ENCODE results near the gene KRT14.

Gene KRT14

GRCh38 chr17:41559548-41559947, 27.1 kb downstream of the KRT14 start:
- TF ChIP-seq CTCF (IDR thresholded peaks at IDR 0.05; ENCODE audit: low read length, missing control alignments): no peak
- DNase-seq (ENCODE audit: low read depth): no peak

GRCh38 chr17:41556931-41557330, 29.8 kb downstream of the KRT14 start:
- no peak for TF ChIP-seq CTCF (IDR thresholded peaks at IDR 0.05; ENCODE audit: low read length, missing control alignments)
- no peak for DNase-seq (ENCODE audit: low read depth)
- no peak overlapping the region for H3K4me3 ChIP-seq (replicated peaks; ENCODE audit: low read depth, low read length)

More at GRCh38 chr17:41559548-41559947, 27.1 kb downstream of the KRT14 start:
- H3K4me3 ChIP-seq (replicated peaks; ENCODE audit: low read depth, low read length): no peak overlapping the region

GRCh38 chr17:41556306-41556705, 30.4 kb downstream of the KRT14 start:
- no peak for TF ChIP-seq CTCF (IDR thresholded peaks at IDR 0.05; ENCODE audit: low read length, missing control alignments)
- no peak overlapping the region for H3K4me3 ChIP-seq (replicated peaks; ENCODE audit: low read depth, low read length)
- no peak for DNase-seq (ENCODE audit: low read depth)

- TF ChIP-seq CTCF (IDR thresholded peaks at IDR 0.05; ENCODE audit: low read length, missing control alignments): no peak
- no peak for DNase-seq (ENCODE audit: low read depth)
Observed at GRCh38 chr17:41555105-41555887, 31.4 kb downstream of the KRT14 start.

GRCh38 chr17:41553987-41554680, 32.6 kb downstream of the KRT14 start:
- no peak overlapping the region for H3K4me3 ChIP-seq (replicated peaks; ENCODE audit: low read depth, low read length)
- no peak for TF ChIP-seq CTCF (IDR thresholded peaks at IDR 0.05; ENCODE audit: low read length, missing control alignments)

More at GRCh38 chr17:41555105-41555887, 31.4 kb downstream of the KRT14 start:
- no peak overlapping the region for H3K4me3 ChIP-seq (replicated peaks; ENCODE audit: low read depth, low read length)

GRCh38 chr17:41553176-41553575, 33.5 kb downstream of the KRT14 start:
- no peak overlapping the region for H3K4me3 ChIP-seq (replicated peaks; ENCODE audit: low read depth, low read length)
- no peak for DNase-seq (ENCODE audit: low read depth)
- no peak for TF ChIP-seq CTCF (IDR thresholded peaks at IDR 0.05; ENCODE audit: low read length, missing control alignments)

More at GRCh38 chr17:41553987-41554680, 32.6 kb downstream of the KRT14 start:
- no peak for DNase-seq (ENCODE audit: low read depth)

Data from fibroblast of pulmonary artery (primary cell).